Esophagus squamous epithelium (tissue), 5 donors: Measurements from ENCODE around the gene OR6V1. TPM values are rescaled to one million over a fixed set of nuclear protein-coding genes. Genes with fewer than 3 reads are reported as not detected.

ENCODE experiments used
- DNase-seq: peaks from one replicate; lab custom pipeline; 2025; lab: John Stamatoyannopoulos, UW
- H3K27ac ChIP-seq, 4 donors: fragments of 200-600 bp; sonication (generic); one replicate each; pipeline ENCODE4 v1.5.1; 2016 to 2019; ENCODE audit warnings: mild to moderate bottlenecking in 1 of 4
- H3K27me3 ChIP-seq, 4 donors: fragments of 200-600 bp; sonication (generic); 1 replicate in 3 of 4; 2 replicates in 1 of 4; pipeline versions ENCODE4 v1.5.1 to v1.6.0; 2017 to 2021; ENCODE audit warnings: antibody characterized with exemption in 1 of 4
- H3K36me3 ChIP-seq, 3 donors: fragments of 200-600 bp; sonication (generic); one replicate each; pipeline ENCODE4 v1.5.1; 2016 to 2019
- H3K4me1 ChIP-seq, 3 donors: fragments of 200-600 bp; sonication (generic); one replicate each; pipeline ENCODE4 v1.5.1; 2017 to 2019
- H3K4me3 ChIP-seq, 4 donors: fragments of 200-600 bp; sonication (generic); 1 replicate in 3 of 4; 2 replicates in 1 of 4; pipeline ENCODE4 v1.5.1; 2016 to 2019; ENCODE audit warnings: mild to moderate bottlenecking in 2 of 4, moderate library complexity in 1 of 4
- H3K9me3 ChIP-seq, 3 donors: fragments of 200-600 bp; sonication (generic); one replicate each; pipeline ENCODE4 v1.5.1; 2016 to 2019
- CTCF ChIP-seq, 6 experiments: fragments of 450-650 bp in 4 of 6; fragments of 200-600 bp in 2 of 6; sonication (generic) in 2 of 6; IDR thresholded peaks; one replicate each; pipeline ENCODE4 v1.5.1; 2016 to 2019; ENCODE audit warnings: antibody characterized with exemption in 6 of 6, mild to moderate bottlenecking in 4 of 6, moderate library complexity in 4 of 6
- POLR2A ChIP-seq, 4 donors: fragments of 450-650 bp; IDR thresholded peaks; one replicate each; pipeline ENCODE4 v1.6.1; 2017; ENCODE audit warnings: antibody characterized with exemption in 4 of 4, mild to moderate bottlenecking in 4 of 4, moderate library complexity in 3 of 4
- WGBS, 2 donors: methylation state at CpG; one replicate each; pipeline ENCODE4 v1.1.5; 2018; 5-methylcytosine and 5-hydroxymethylcytosine counted together
- intact Hi-C: fragments of 100-400 bp; cut with DNase I; formaldehyde crosslinking; loops from one replicate; pipeline ENCODE4 v1.15.0; 2022
- total RNA-seq, 4 donors: library from RNA; depleted of rRNA; stranded (reverse); fragments of >200 nt; gene quantifications; one replicate each; pipeline ENCODE4 v1.1.0, GENCODE V29; 2016
- donor health status: DM: yes; HTN: yes; CAD: no.

The OR6V1 gene
- not detected for total RNA-seq

- Histone ChIP-seq H3K4me1 (no peaks in the 10 kb centered on the region), H3K4me3 (no peak within 1 kb of the TSS), H3K27me3 (no peaks in the 10 kb centered on the region), H3K27ac (no peak within 1 kb of the TSS), H3K36me3 (no peaks in the 10 kb centered on the region), H3K9me3 (no peaks in the 10 kb centered on the region)
- no peak for TF ChIP-seq CTCF (IDR thresholded peaks at IDR 0.05)
- no peak for TF ChIP-seq POLR2A (IDR thresholded peaks at IDR 0.05)
- WGBS, 2 donors: 81 to 84% methylated on average over 4 of the region's 4 CpGs
- intact Hi-C loops: no loop called here
- no peak for DNase-seq
Observed at GRCh38 chr7:143052041-143052440, at the start of gene OR6V1. TSS of gene OR6V1 (plus strand) at chr7:143052341. CDS start at chr7:143052341, 0 bp downstream.

- no peak overlapping the region for H3K27ac ChIP-seq
- TF ChIP-seq CTCF (IDR thresholded peaks at IDR 0.05) (no peak), POLR2A (IDR thresholded peaks at IDR 0.05) (no peak)
- no peak for DNase-seq
- no peaks in the 10 kb centered on the region for H3K9me3 ChIP-seq
- intact Hi-C loops: loop anchor here (10.0 kb wide), 1 partner anchor 128 kb away; no protein-coding TSS in a partner anchor
- peaks cover 0 to 11% (median 0%) of the 10 kb centered on the region in 3 donors for H3K4me1 ChIP-seq
- 57 to 69% methylated on average over 5 of the region's 5 CpGs for WGBS, 2 donors
- H3K27me3 ChIP-seq: peaks cover 0 to 14% (median 0%) of the 10 kb centered on the region in 4 donors
- H3K4me3 ChIP-seq: peak overlapping the region in 3 of 4 donors; percentile 20 to 52 (median 23)
- H3K36me3 ChIP-seq: no peaks in the 10 kb centered on the region
Observed at GRCh38 chr7:143002898-143003297, 49.2 kb upstream of the OR6V1 start.

- Histone ChIP-seq H3K9me3 (no peaks in the 10 kb centered on the region), H3K36me3 (no peaks in the 10 kb centered on the region), H3K27me3 (peaks cover 0 to 14% (median 0%) of the 10 kb centered on the region in 4 donors), H3K4me1 (peaks cover 0 to 14% (median 0%) of the 10 kb centered on the region in 3 donors), H3K4me3 (peak overlapping the region in 3 of 4 donors; percentile 20 to 52 (median 23)), H3K27ac (no peak overlapping the region)
- WGBS, 2 donors: 14 to 29% methylated on average over 6 of the region's 6 CpGs
- no peak for TF ChIP-seq POLR2A (IDR thresholded peaks at IDR 0.05)
- peak; percentile 71 to 83 (median 75) for TF ChIP-seq CTCF (IDR thresholded peaks at IDR 0.05)
- DNase-seq: no peak
- intact Hi-C loops: loop anchor here (10.0 kb wide), 1 partner anchor 129 kb away; no protein-coding TSS in a partner anchor
Observed at GRCh38 chr7:143003393-143004051, 48.6 kb upstream of the OR6V1 start.

GRCh38 chr7:143005632-143006260 is 46.4 kb upstream of the OR6V1 start:
- WGBS, 2 donors: 64 to 80% methylated on average over 6 of the region's 6 CpGs

More at GRCh38 chr7:143005632-143006260, 46.4 kb upstream of the OR6V1 start:
- H3K4me1 ChIP-seq: peaks cover 0 to 14% (median 0%) of the 10 kb centered on the region in 3 donors
- intact Hi-C loops: loop anchor here (10.0 kb wide), 1 partner anchor 131 kb away; no protein-coding TSS in a partner anchor
- DNase-seq: no peak
- no peak for TF ChIP-seq CTCF (IDR thresholded peaks at IDR 0.05)
- TF ChIP-seq POLR2A (IDR thresholded peaks at IDR 0.05): no peak
- no peak overlapping the region for H3K4me3 ChIP-seq
- peaks cover 0 to 14% (median 0%) of the 10 kb centered on the region in 4 donors for H3K27me3 ChIP-seq
- H3K27ac ChIP-seq: no peak overlapping the region
- H3K36me3 ChIP-seq: no peaks in the 10 kb centered on the region
- H3K9me3 ChIP-seq: no peaks in the 10 kb centered on the region
